Stomach (tissue), 4 donors: ENCODE results near the gene CFAP53.

ENCODE experiments used
- CTCF ChIP-seq, 7 experiments: fragments of 450-650 bp in 4 of 7; fragments of 200-600 bp in 3 of 7; sonication (generic) in 3 of 7; IDR thresholded peaks; one replicate each; pipeline ENCODE4 v1.5.1; 2016 to 2019; ENCODE audit warnings: antibody characterized with exemption in 7 of 7, control low read depth in 2 of 7, mild to moderate bottlenecking in 1 of 7
- POLR2A ChIP-seq, 4 donors: fragments of 450-650 bp; IDR thresholded peaks; one replicate each; pipeline ENCODE4 v1.6.1; 2016; ENCODE audit warnings: antibody characterized with exemption in 4 of 4, control low read depth in 2 of 4, mild to moderate bottlenecking in 1 of 4, moderate library complexity in 1 of 4

- no peak for TF ChIP-seq CTCF (IDR thresholded peaks at IDR 0.05)
- no peak for TF ChIP-seq POLR2A (IDR thresholded peaks at IDR 0.05)
These were observed 15.8 kb upstream of the CFAP53 start for GRCh38 chr18:50281972-50282520.
